K562 (cell line): ENCODE results near the gene ATP8A1. TPM values are rescaled to one million over a fixed set of nuclear protein-coding genes. Genes with fewer than 3 reads are reported as not detected.

Experiments used
- ATAC-seq: fragments of 200-7000 bp; cut with Tn5 transposase; 3 replicates; pipeline ENCODE4 v1.9.1; 2020; ENCODE audit warnings: moderate library complexity
- BruUV-seq: library from RNA; stranded (reverse); fragments of 400-500 nt; replicated peaks from 2 replicates; lab custom pipeline; 2021; lab: Mats Ljungman, UMichigan
- CTCF ChIA-PET: fragments of 300-600 bp; formaldehyde crosslinking; extraction: SDS; loops from one replicate; lab custom pipeline; 2021; ENCODE audit warnings: low intra/inter-chr PET ratio; lab: Yijun Ruan, JAX
- POLR2A ChIA-PET: fragments of 300-600, 350-650 bp; sonication (Branson Sonifier 250); formaldehyde crosslinking; extraction: SDS; loops from one replicate; lab custom pipeline; 2021; ENCODE audit warnings: antibody characterized with exemption, inconsistent platforms; lab: Yijun Ruan, JAX
- DNase-seq, 4 experiments: peaks; one replicate each; pipeline versions ENCODE4 v3.0.0 to v3.0.0-alpha.2; 2011 to 2018; ENCODE audit warnings: low spot score in 3 of 4, mixed read lengths in 3 of 4; ENCODE audit errors: extremely low read depth in 1 of 4
- FAIRE-seq: peaks from 2 replicates; lab custom pipeline; 2011; peaks lifted over from hg19 to GRCh38; lab: Jason Lieb, UNC
- H2AFZ ChIP-seq: 2 replicates; pipeline ENCODE4 v1.6.0; 2011; ENCODE audit warnings: low read depth, low read length, control low read depth, inconsistent platforms
- H3K27ac ChIP-seq: fragments of 200-600 bp; 3 replicates; pipeline ENCODE4 v1.8.0; 2011; ENCODE audit warnings: low read depth, mild to moderate bottlenecking, control low read depth, inconsistent platforms, low read length, moderate library complexity, mixed read lengths; ENCODE audit errors: extremely low read depth
- H3K27me3 ChIP-seq, 2 experiments: fragments of 300-600 bp in 1 of 2; 2 replicates in 1 of 2; 3 replicates in 1 of 2; pipeline versions ENCODE4 v1.6.0 to v1.8.0; 2011; ENCODE audit warnings: inconsistent platforms in 2 of 2, low read length in 2 of 2, mild to moderate bottlenecking in 1 of 2, mixed read lengths in 1 of 2, moderate library complexity in 1 of 2; ENCODE audit not compliant: control insufficient read depth in 2 of 2, insufficient read depth in 2 of 2
- H3K36me3 ChIP-seq: fragments of 300-600 bp; 3 replicates; pipeline ENCODE4 v1.8.0; 2011; ENCODE audit warnings: mild to moderate bottlenecking, low read length, inconsistent platforms; ENCODE audit not compliant: control insufficient read depth, insufficient read depth
- H3K4me1 ChIP-seq, 2 experiments: fragments of 200-600 bp in 1 of 2; replicated peaks in 1 of 2; 2 replicates in 1 of 2; 3 replicates in 1 of 2; pipeline versions ENCODE4 v1.5.1 to v1.8.0; 2011; ENCODE audit warnings: inconsistent platforms in 2 of 2, low read length in 2 of 2, mild to moderate bottlenecking in 1 of 2, mixed read lengths in 1 of 2, moderate library complexity in 1 of 2; ENCODE audit not compliant: control insufficient read depth in 2 of 2, insufficient read depth in 2 of 2
- H3K4me2 ChIP-seq: 2 replicates; pipeline ENCODE4 v1.6.1; 2011; ENCODE audit warnings: low read length, control low read depth, inconsistent platforms, mixed read lengths; ENCODE audit not compliant: insufficient read depth
- H3K4me3 ChIP-seq: fragments of 200-600 bp; sonication (generic), shearing (Covaris generic); 2 replicates; pipeline ENCODE4 v1.5.1; 2016; ENCODE audit warnings: control low read depth, inconsistent platforms
- H3K79me2 ChIP-seq: fragments of 200-600 bp; 3 replicates; pipeline ENCODE4 v1.8.0; 2011; ENCODE audit warnings: low read length, inconsistent platforms; ENCODE audit not compliant: control insufficient read depth, insufficient read depth
- H3K9ac ChIP-seq, 2 experiments: 2 replicates each; pipeline versions ENCODE4 v1.6.0 to v1.6.1; 2011; ENCODE audit warnings: low read depth in 2 of 2, low read length in 2 of 2, control low read depth in 1 of 2, inconsistent platforms in 1 of 2, mild to moderate bottlenecking in 1 of 2, mixed read lengths in 1 of 2; ENCODE audit not compliant: insufficient read depth in 1 of 2
- H3K9me1 ChIP-seq: one replicate; pipeline ENCODE4 v1.6.0; 2011; ENCODE audit warnings: inconsistent platforms, mild to moderate bottlenecking, low read length, moderate library complexity; ENCODE audit not compliant: control insufficient read depth, insufficient read depth
- H3K9me3 ChIP-seq: replicated peaks from 2 replicates; pipeline ENCODE4 v1.5.1; 2011; ENCODE audit warnings: low read depth, low read length, inconsistent platforms; ENCODE audit not compliant: control insufficient read depth, insufficient read depth
- H4K20me1 ChIP-seq: replicated peaks from 2 replicates; pipeline ENCODE4 v1.6.1; 2011; ENCODE audit warnings: low read length, inconsistent platforms, mixed read lengths; ENCODE audit not compliant: control insufficient read depth, insufficient read depth
- CBFA2T2 ChIP-seq: fragments of 450-650 bp; conservative IDR thresholded peaks from 2 replicates; pipeline ENCODE4 v1.6.1; 2017; ENCODE audit warnings: mild to moderate bottlenecking
- ESRRB ChIP-seq: fragments of 250-450 bp; sonication (Bioruptor Pico); IDR thresholded peaks from 2 replicates; pipeline ENCODE4 v1.5.0; 2020; ENCODE audit warnings: mild to moderate bottlenecking, moderate library complexity, borderline replicate concordance
- GATAD2A ChIP-seq: fragments of 450-650 bp; IDR thresholded peaks from 2 replicates; pipeline ENCODE4 v1.6.1; 2017
- ILF3 ChIP-seq: fragments of 450-650 bp; IDR thresholded peaks from 2 replicates; pipeline ENCODE4 v1.6.1; 2018; ENCODE audit warnings: antibody characterized with exemption, mild to moderate bottlenecking, moderate library complexity, borderline replicate concordance
- POLR3A ChIP-seq: IDR thresholded peaks from 2 replicates; pipeline ENCODE4 v1.6.1; 2011; ENCODE audit warnings: borderline replicate concordance, mild to moderate bottlenecking, moderate library complexity; ENCODE audit not compliant: insufficient read length, insufficient read depth; ENCODE audit errors: extremely low read depth
- SMAD4 ChIP-seq: fragments of 250-450 bp; sonication (Bioruptor Pico); conservative IDR thresholded peaks from 2 replicates; pipeline ENCODE4 v1.8.0; 2021; ENCODE audit warnings: inconsistent platforms, mild to moderate bottlenecking, moderate library complexity
- TEAD1 ChIP-seq, 2 experiments: fragments of 450-650 bp in 1 of 2; sonication (generic) in 1 of 2; formaldehyde crosslinking; IDR thresholded peaks; 2 replicates each; pipeline versions ENCODE4 v1.4.0 to v1.8.0; 2020 to 2022; ENCODE audit warnings: mild to moderate bottlenecking in 2 of 2, missing genetic modification reagents in 1 of 2
- ZBED1 ChIP-seq: IDR thresholded peaks from 2 replicates; pipeline ENCODE4 v1.6.1; 2014
- ZEB2 ChIP-seq: fragments of 450-650 bp; IDR thresholded peaks from 2 replicates; pipeline ENCODE4 v1.6.1; 2016
- ZNF79 ChIP-seq: fragments of 250-450 bp; sonication (Bioruptor Pico); IDR thresholded peaks from 2 replicates; pipeline ENCODE4 v1.4.0; 2020; ENCODE audit warnings: low read depth, mild to moderate bottlenecking, moderate library complexity
- WGBS: fragments of 100-300 bp; shearing (Covaris generic); methylation state at CpG from one replicate; pipeline ENCODE4 v1.1.6; 2016; ENCODE audit warnings: low coverage, mixed read lengths; ENCODE audit not compliant: insufficient coverage; ENCODE audit errors: missing lambda C conversion rate; 5-methylcytosine and 5-hydroxymethylcytosine counted together
- in situ Hi-C: fragments of 300-500 bp; cut with MboI; formaldehyde crosslinking; loops from 4 replicates; pipeline ENCODE4 v1.15.0; 2018; ENCODE audit warnings: inconsistent platforms, mixed read lengths
- intact Hi-C: fragments of 100-400 bp; cut with micrococcal nuclease; formaldehyde crosslinking; loops from 2 replicates; pipeline ENCODE4 v1.14.2; 2022
- polyA plus RNA-seq, 8 experiments: library from polyadenylated mRNA; depleted of rRNA in 4 of 8; stranded (reverse) in 5 of 8; unstranded in 3 of 8; fragments of >200 nt; fragmentation: Nextera tagmentation in 2 of 8; fragmentation: Illumina TruSeq in 1 of 8; extraction: Ambion mirVana in 2 of 8; extraction: Trizol in 1 of 8; gene quantifications; 2 replicates each; pipeline versions ENCODE4 v1.2.1 to v1.2.3, GENCODE V29; 2011 to 2014; ENCODE audit warnings: inconsistent platforms in 1 of 8, missing spikeins in 1 of 8
- total RNA-seq, 7 experiments: library from RNA; depleted of rRNA in 6 of 7; stranded (reverse); fragments of >200 nt in 6 of 7; fragmentation: Illumina TruSeq in 2 of 7; extraction: Trizol in 2 of 7; gene quantifications; 2 replicates each; pipeline versions ENCODE4 v1.2.1 to v1.2.3, GENCODE V29; 2011 to 2021; ENCODE audit warnings: low replicate concordance in 1 of 7
- TF ChIP-seq, protein P1 (sequence below): sonication (generic); formaldehyde crosslinking; IDR thresholded peaks from 2 replicates; pipeline ENCODE4 v1.9.0; 2022; ENCODE audit warnings: mild to moderate bottlenecking, missing genetic modification reagents
- TF ChIP-seq, protein P2 (sequence below): sonication (generic); formaldehyde crosslinking; IDR thresholded peaks from 2 replicates; pipeline ENCODE4 v1.8.1; 2022; ENCODE audit warnings: missing genetic modification reagents

The ATP8A1 gene
- total and polyA plus RNA-seq, 9 of the 15 experiments (the other 6 are each of a cell fraction or from before 2014, with no cell fraction given), result 0.05 to 0.29 (median 0.07) TPM; not detected in 2

DNA sequence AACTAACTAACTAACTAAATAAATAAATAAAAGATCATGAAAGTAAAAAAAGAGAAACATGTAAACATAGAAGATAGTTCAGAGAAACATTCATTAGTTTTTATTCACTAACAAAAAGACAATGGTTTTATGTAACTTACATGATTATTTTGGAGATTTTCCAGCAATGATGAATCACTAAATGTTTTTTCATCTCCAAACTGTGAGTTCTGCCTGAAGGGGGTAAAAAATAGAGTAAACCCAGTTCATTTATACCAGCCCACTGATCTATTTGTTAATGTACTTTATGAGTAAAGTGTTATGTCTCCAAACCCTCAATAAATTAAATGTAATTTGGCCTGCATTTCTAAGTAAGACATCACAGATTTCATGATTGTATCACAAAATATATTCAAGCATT is 101.1 kb downstream of the ATP8A1 start:
- Histone ChIP-seq H3K36me3 (no peaks in the 10 kb centered on the region), H3K27me3 (no peaks in the 10 kb centered on the region), H3K79me2 (no peaks in the 10 kb centered on the region), H3K9me3 (no peaks in the 10 kb centered on the region), H3K4me3 (no peak overlapping the region), H3K4me1 (no peaks in the 10 kb centered on the region), H3K9ac (no peak overlapping the region), H2AFZ (no peak overlapping the region), H3K4me2 (no peak overlapping the region), H3K27ac (no peak overlapping the region), H4K20me1 (no peaks in the 10 kb centered on the region), H3K9me1 (no peaks in the 10 kb centered on the region)
- in situ Hi-C loops (no loop called here), intact Hi-C loops (no loop called here)
- no peak for TF ChIP-seq CBFA2T2
- no peak for TF ChIP-seq ILF3
- TF ChIP-seq POLR3A, result no peak
- TF ChIP-seq ZNF79, result no peak
- no peak for TF ChIP-seq ZBED1
- no TSS peak for BruUV-seq
- FAIRE-seq, result no peak
- POLR2A ChIA-PET, result no interaction called here
- CTCF ChIA-PET, result no interaction called here
- no peak for DNase-seq
- ATAC-seq, result no peak

DNA sequence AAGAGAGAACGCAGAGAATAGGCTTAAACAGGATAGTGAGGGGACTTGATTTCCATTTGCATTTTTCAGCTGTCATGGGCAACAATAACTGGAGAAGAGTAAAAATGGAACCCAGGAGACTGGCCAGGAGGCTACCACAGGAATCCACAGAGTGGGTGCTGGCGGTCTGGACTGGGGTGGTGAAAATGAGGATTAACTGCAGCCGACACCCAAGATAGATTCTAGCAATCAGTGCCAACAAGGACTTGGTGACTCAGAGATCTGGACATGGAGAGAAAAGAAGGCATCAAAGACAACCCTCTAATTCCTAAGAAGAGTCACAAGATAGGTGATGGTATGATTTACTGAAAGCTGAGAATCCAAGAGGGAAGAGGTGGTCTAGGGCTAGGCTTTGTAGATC is 102.8 kb downstream of the ATP8A1 start:
- no peak overlapping the region for H3K4me3 ChIP-seq
- H3K79me2 ChIP-seq, result no peaks in the 10 kb centered on the region
- no peaks in the 10 kb centered on the region for H3K36me3 ChIP-seq
- no peaks in the 10 kb centered on the region for H3K4me1 ChIP-seq
- ATAC-seq (no peak), DNase-seq (no peak), FAIRE-seq (no peak)
- intact Hi-C loops, result no loop called here
- H3K4me2 ChIP-seq, result no peak overlapping the region
- H3K9me3 ChIP-seq, result no peaks in the 10 kb centered on the region
- no peak overlapping the region for H2AFZ ChIP-seq
- H3K9me1 ChIP-seq, result no peaks in the 10 kb centered on the region
- TF ChIP-seq GATAD2A (no peak), ZEB2 (no peak), ESRRB (CRISPR knock-in tag) (no peak), TEAD1 (CRISPR knock-in tag; IDR thresholded peaks at IDR 0.05) (no peak), SMAD4 (CRISPR knock-in tag) (no peak)
- TF ChIP-seq, protein P1, sequence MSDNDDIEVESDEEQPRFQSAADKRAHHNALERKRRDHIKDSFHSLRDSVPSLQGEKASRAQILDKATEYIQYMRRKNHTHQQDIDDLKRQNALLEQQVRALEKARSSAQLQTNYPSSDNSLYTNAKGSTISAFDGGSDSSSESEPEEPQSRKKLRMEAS (CRISPR knock-in tag), result no peak
- TF ChIP-seq, protein P2, sequence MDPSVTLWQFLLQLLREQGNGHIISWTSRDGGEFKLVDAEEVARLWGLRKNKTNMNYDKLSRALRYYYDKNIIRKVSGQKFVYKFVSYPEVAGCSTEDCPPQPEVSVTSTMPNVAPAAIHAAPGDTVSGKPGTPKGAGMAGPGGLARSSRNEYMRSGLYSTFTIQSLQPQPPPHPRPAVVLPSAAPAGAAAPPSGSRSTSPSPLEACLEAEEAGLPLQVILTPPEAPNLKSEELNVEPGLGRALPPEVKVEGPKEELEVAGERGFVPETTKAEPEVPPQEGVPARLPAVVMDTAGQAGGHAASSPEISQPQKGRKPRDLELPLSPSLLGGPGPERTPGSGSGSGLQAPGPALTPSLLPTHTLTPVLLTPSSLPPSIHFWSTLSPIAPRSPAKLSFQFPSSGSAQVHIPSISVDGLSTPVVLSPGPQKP (CRISPR knock-in tag), result no peak
- ChIA-PET POLR2A (interaction anchor here (0.7 kb wide), 1 partner anchor 255 kb away, joined by 3 read pairs; no protein-coding TSS in a partner anchor), CTCF (no interaction called here)
- H3K27ac ChIP-seq, result no peak overlapping the region
- H3K9ac ChIP-seq, result no peak overlapping the region
- 6% methylated on average over 3 of the region's 3 CpGs for WGBS
- no peaks in the 10 kb centered on the region for H4K20me1 ChIP-seq
- H3K27me3 ChIP-seq, result no peaks in the 10 kb centered on the region
- BruUV-seq, result no TSS peak
- in situ Hi-C loops, result no loop called here
